ENCODE measurements around the gene CEACAM21.

CEACAM21 gene

GRCh38 chr19:41565379-41565720, 10.6 kb upstream of the CEACAM21 start:
- no peak for DNase-seq
- Histone ChIP-seq H3K9me2 (replicated peaks; ENCODE audit: insufficient read depth, low read length) (no peaks in the 10 kb centered on the region), H3K4me1 (ENCODE audit: low read length) (peaks cover 8% of the 10 kb centered on the region), H3K27ac (ENCODE audit: low read length) (no peak overlapping the region), H3K4me2 (ENCODE audit: low read depth, low read length) (no peak overlapping the region), H3K36me3 (replicated peaks; ENCODE audit: insufficient read depth, low read length) (no peaks in the 10 kb centered on the region; the same call in 1 of the 2 replicates), H3K9me3 (replicated peaks; ENCODE audit: insufficient read depth, low read length) (no peaks in the 10 kb centered on the region), H3F3A (ENCODE audit: insufficient read depth, low read length) (peaks cover 23% of the 10 kb centered on the region), H2AFZ (ENCODE audit: low read length) (no peak overlapping the region), H3K4me3 (ENCODE audit: low read length) (no peak overlapping the region), H3K9ac (ENCODE audit: low read length) (no peak overlapping the region), H4K20me1 (ENCODE audit: insufficient read depth, low read length) (no peaks in the 10 kb centered on the region; the same call in 1 of the 2 replicates), H3K27me3 (replicated peaks; ENCODE audit: insufficient read depth, low read length) (no peaks in the 10 kb centered on the region), H3K79me2 (ENCODE audit: low read length) (peaks cover 54% of the 10 kb centered on the region)
- TF ChIP-seq, protein P1, sequence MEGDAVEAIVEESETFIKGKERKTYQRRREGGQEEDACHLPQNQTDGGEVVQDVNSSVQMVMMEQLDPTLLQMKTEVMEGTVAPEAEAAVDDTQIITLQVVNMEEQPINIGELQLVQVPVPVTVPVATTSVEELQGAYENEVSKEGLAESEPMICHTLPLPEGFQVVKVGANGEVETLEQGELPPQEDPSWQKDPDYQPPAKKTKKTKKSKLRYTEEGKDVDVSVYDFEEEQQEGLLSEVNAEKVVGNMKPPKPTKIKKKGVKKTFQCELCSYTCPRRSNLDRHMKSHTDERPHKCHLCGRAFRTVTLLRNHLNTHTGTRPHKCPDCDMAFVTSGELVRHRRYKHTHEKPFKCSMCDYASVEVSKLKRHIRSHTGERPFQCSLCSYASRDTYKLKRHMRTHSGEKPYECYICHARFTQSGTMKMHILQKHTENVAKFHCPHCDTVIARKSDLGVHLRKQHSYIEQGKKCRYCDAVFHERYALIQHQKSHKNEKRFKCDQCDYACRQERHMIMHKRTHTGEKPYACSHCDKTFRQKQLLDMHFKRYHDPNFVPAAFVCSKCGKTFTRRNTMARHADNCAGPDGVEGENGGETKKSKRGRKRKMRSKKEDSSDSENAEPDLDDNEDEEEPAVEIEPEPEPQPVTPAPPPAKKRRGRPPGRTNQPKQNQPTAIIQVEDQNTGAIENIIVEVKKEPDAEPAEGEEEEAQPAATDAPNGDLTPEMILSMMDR (IDR thresholded peaks at IDR 0.05; ENCODE audit: low read length) = no peak
- no peak for TF ChIP-seq EZH2 (optimal IDR thresholded peaks at IDR 0.05; ENCODE audit: low read depth, low read length)
- no peak for TF ChIP-seq EZH2phosphoT487 (IDR thresholded peaks at IDR 0.05; ENCODE audit: low read length)

GRCh38 chr19:41566001-41566400, 10.0 kb upstream of the CEACAM21 start:
- no peaks in the 10 kb centered on the region for H3K27me3 ChIP-seq (replicated peaks; ENCODE audit: insufficient read depth, low read length)
- H3K79me2 ChIP-seq (ENCODE audit: low read length) = peaks cover 54% of the 10 kb centered on the region
- TF ChIP-seq, protein P1 (IDR thresholded peaks at IDR 0.05; ENCODE audit: low read length) = no peak
- TF ChIP-seq EZH2 (optimal IDR thresholded peaks at IDR 0.05; ENCODE audit: low read depth, low read length) (no peak), EZH2phosphoT487 (IDR thresholded peaks at IDR 0.05; ENCODE audit: low read length) (no peak)
- no peak overlapping the region for H3K4me3 ChIP-seq (ENCODE audit: low read length)
- H3F3A ChIP-seq (ENCODE audit: insufficient read depth, low read length) = peaks cover 18% of the 10 kb centered on the region
- no peaks in the 10 kb centered on the region; the same call in 1 of the 2 replicates for H3K36me3 ChIP-seq (replicated peaks; ENCODE audit: insufficient read depth, low read length)
- no peak overlapping the region for H3K9ac ChIP-seq (ENCODE audit: low read length)
- no peaks in the 10 kb centered on the region for H3K9me3 ChIP-seq (replicated peaks; ENCODE audit: insufficient read depth, low read length)
- H3K4me2 ChIP-seq (ENCODE audit: low read depth, low read length) = no peak overlapping the region
- H4K20me1 ChIP-seq (ENCODE audit: insufficient read depth, low read length) = no peaks in the 10 kb centered on the region; the same call in 1 of the 2 replicates
- no peak for DNase-seq
- no peak overlapping the region for H3K27ac ChIP-seq (ENCODE audit: low read length)
- H3K4me1 ChIP-seq (ENCODE audit: low read length) = peaks cover 1% of the 10 kb centered on the region
- H2AFZ ChIP-seq (ENCODE audit: low read length) = no peak overlapping the region
- no peaks in the 10 kb centered on the region for H3K9me2 ChIP-seq (replicated peaks; ENCODE audit: insufficient read depth, low read length)

DNA sequence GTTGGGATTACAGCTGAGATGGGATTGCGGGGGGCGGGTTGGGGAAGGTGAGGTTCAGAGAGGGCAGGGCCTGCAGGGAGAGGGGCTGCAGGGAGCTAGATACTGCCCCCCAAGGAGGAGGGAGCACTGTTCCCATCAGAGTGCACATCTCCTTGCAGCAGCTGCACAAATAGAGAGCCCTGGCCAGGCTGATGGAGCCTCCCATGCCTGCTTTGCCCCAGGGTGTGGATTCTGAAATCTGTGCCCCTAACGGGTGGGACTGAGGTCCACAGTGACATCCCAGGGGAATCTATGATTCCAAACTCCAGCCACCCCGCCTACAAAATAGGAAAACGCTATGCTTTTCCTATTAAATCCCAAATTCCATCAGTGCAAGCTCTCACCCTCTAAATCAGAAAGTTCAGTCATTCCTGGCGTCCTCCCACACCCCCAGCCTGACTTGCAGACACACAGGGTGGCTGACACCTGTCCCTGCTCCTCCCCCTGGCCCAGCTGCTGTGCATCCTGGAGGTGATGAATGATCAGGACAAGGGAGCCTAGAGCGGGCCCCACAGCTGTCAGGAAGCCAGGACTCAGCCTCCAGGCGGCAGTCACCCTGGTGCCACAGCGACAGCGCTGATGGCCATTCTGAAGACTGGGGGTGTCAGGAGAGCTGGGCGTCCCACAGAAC, 6.3 kb upstream of the CEACAM21 start:
- H3K9me2 ChIP-seq (replicated peaks; ENCODE audit: insufficient read depth, low read length) = no peaks in the 10 kb centered on the region
- H3K27me3 ChIP-seq (replicated peaks; ENCODE audit: insufficient read depth, low read length) = no peaks in the 10 kb centered on the region
- H3K4me2 ChIP-seq (ENCODE audit: low read depth, low read length) = no peak overlapping the region
- H4K20me1 ChIP-seq (ENCODE audit: insufficient read depth, low read length) = no peaks in the 10 kb centered on the region; the same call in 1 of the 2 replicates
- H2AFZ ChIP-seq (ENCODE audit: low read length) = no peak overlapping the region
- no peaks in the 10 kb centered on the region for H3K9me3 ChIP-seq (replicated peaks; ENCODE audit: insufficient read depth, low read length)
- no peak overlapping the region for H3K27ac ChIP-seq (ENCODE audit: low read length)
- no peak overlapping the region for H3K4me3 ChIP-seq (ENCODE audit: low read length)
- H3K36me3 ChIP-seq (replicated peaks; ENCODE audit: insufficient read depth, low read length) = no peaks in the 10 kb centered on the region; the same call in 1 of the 2 replicates
- H3K9ac ChIP-seq (ENCODE audit: low read length) = no peak overlapping the region
- TF ChIP-seq, protein P1 (IDR thresholded peaks at IDR 0.05; ENCODE audit: low read length) = no peak
- TF ChIP-seq EZH2 (optimal IDR thresholded peaks at IDR 0.05; ENCODE audit: low read depth, low read length) (no peak), EZH2phosphoT487 (IDR thresholded peaks at IDR 0.05; ENCODE audit: low read length) (no peak)
- H3K4me1 ChIP-seq (ENCODE audit: low read length) = no peaks in the 10 kb centered on the region
- no peak for DNase-seq
- peaks cover 6% of the 10 kb centered on the region; the same call in 1 of the 2 replicates for H3F3A ChIP-seq (ENCODE audit: insufficient read depth, low read length)
- peaks cover 49% of the 10 kb centered on the region for H3K79me2 ChIP-seq (ENCODE audit: low read length)
